Hematopoietic multipotent progenitor cell (in vitro differentiated cells): ENCODE measurements around the gene SLC4A9. TPM values are rescaled to one million over a fixed set of nuclear protein-coding genes. Genes with fewer than 3 reads are reported as not detected.

Experiments
- DNase-seq, 3 donors: peaks; one replicate each; pipeline ENCODE4 v3.0.0-alpha.2; 2011 to 2015; ENCODE audit warnings: low read depth in 2 of 3, low spot score in 2 of 3
- total RNA-seq: library from RNA; depleted of rRNA; stranded (reverse); fragments of >200 nt; gene quantifications from one replicate; pipeline ENCODE4 v1.2.3, GENCODE V29; 2012

Gene SLC4A9
- not detected for total RNA-seq

DNA sequence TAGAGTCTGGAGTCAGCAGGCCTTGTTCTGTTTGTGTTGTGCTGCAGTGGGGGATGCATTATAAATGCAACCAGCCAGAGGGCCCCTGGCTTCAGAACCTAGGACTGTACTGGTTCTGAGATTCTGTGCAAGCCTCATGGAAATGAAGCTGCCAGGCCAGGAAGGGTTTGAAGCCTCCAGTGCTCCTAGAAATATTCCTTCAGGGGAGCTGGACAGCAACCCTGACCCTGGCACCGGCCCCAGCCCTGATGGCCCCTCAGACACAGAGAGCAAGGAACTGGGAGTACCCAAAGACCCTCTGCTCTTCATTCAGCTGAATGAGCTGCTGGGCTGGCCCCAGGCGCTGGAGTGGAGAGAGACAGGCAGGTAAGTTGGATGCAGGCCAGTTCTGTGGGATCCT, at the start of gene SLC4A9:
Gene SLC4A9, plus strand, starts transcription at position 94 of the 400 bp plus-strand sequence. Its CDS starts 43 bp downstream, at position 137.
- DNase-seq, result no peak

DNA sequence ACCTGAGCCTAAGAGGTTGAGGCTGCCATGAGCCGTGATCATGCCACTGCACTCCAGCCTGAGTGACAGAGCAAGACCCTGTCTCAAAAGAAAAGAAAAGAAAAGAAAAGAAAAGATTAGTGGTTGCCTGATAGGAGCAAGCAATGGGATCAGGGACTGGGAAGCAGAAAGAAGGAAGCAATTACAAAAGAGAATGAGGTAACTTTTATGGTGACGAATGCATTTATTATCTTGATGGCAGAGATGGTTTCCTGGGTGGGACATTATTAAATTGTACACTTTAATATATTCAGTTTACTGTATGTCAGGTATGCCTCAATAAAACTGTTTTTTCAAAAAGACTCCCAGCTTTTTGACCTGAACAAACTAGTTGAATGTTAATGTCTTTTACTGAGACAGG, 49.6 kb upstream of the SLC4A9 start:
- DNase-seq, result no peak

DNA sequence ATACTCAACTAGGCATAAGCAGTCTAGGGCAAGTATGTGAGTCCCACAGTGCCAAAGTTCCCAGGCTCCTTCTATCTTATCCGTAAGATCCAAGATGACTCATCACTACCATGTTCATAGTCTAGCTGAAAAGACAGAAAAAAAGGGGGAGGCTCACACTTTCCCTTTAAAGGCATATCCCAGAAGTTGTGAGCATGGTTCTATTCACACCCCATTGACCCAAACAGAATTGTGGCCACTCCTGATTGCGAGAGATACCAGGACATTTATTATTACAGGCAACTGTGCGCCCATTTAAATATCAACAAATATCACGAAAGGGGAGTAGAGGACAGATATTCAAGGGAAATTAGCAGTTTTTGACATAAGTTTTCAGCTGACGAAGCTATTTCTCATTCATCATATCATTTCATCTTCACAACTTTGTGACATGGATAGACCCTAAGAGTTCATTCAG, 49.0 kb upstream of the SLC4A9 start:
- no peak for DNase-seq

- DNase-seq, result peak in 2 of 3 donors; percentile 9 to 17
Measured at GRCh38 chr5:140312067-140312790, 47.8 kb upstream of the SLC4A9 start.

DNA sequence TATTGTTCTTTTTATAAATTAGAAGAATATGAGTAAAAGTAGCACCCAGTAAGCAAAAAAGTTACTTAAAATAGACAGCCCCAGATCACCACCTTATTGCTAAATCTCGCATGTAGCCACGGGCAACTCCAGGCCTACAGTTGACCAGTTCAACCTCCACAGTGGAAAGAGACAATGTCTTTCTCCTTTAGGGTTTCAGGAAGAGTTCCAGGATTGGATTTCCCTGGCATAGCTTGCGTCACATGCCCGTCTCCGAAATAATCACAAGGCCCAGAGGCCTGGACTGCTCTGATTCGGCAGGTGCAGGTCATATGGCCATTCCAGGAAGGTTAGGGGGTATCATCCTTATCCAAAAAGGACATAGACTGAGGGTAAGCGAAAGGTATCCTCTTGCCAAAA, 47.2 kb upstream of the SLC4A9 start:
- DNase-seq, result no peak

DNA sequence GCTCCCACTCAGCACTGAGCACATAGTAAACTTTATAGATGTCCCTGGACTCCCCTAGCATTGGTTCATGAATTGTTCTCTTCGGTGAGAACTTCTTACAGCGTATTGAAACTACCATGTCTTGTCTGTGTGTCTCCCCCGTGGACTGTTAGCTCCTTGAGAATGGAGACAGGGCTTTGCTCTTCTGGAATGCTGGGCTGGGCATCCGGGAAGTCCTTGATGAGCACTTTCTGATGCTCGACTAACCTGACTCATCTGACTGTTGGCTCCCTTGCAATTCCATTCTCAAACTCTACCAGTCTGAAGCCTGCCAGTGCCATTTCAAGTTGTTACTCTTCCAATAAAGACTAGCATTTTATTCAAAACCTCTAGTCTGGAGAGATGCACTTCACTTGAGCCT, 42.1 kb upstream of the SLC4A9 start:
- no peak for DNase-seq

- no peak for DNase-seq
Measured at GRCh38 chr5:140318792-140319191, 41.2 kb upstream of the SLC4A9 start.

- DNase-seq, result no peak
Measured at GRCh38 chr5:140319833-140320232, 40.2 kb upstream of the SLC4A9 start.

DNA sequence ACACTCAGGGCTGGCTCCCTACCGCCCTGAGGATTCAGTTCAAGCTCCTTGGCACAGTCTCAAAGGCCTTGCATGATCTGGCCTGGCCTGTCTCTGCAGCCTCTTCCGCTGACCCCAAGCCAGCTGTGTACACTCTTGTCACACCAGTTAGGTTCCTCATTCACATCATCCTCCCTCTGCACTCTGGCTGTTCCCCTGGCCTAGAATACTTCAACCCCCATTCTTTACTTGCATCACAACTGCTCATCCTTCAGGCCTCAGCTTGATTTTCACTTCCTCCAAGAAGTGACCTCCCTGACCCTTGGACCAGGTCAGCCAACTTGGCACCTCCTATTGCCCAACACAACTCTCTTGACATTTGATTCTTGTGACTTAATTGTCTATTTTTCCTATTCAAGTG, 38.2 kb upstream of the SLC4A9 start:
- DNase-seq, result no peak

DNA sequence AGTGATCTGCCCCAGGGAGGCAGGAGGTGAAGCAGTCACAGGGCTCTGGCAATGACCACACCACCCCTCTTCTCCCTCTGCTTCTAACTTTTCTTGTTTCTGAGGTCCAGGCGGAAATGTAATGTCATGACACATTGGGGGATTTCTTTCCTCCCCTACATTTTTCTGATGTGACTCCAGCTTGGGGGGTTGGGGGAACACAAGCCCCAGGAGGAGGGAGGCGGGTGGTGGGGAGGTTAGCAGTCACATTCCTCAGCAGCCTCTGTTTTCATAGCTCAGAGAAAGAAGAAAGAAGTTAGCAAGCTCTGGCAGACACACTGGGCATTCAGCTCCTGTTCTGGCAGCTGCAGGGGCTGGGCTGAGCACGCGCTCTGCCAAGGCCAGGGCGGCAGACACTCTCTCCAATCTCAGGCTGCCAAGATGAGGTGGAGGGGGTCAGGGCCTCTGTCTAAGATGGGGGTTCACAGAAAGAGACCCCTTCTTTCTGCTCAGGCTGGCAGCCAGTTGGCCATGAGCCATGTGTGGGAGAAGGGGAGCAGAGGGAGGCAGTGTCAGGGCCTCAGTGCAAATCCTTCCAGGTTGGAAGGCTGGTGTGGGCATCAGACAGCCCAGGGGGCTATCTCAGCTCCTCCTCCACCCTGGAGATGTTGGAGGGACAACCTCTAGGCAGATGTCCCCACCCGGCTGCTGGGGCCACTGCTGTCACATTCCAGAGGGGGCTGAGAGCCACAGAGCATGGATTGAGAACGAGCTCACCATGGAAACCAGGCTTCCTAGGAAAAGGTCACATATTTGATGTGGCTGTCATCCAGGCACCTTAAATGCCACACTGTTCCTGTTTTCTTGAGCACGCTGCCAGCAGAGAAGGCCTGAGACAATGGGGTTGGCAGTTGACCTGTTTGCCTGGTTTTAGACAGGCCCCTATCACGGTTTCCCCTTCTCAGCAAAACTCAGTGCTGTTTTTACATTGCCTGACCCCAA, 37.0 kb upstream of the SLC4A9 start:
- DNase-seq, result no peak

- no peak for DNase-seq
Measured at GRCh38 chr5:140324041-140324600, 35.9 kb upstream of the SLC4A9 start.

GRCh38 chr5:140324617-140325241, 35.3 kb upstream of the SLC4A9 start:
- no peak for DNase-seq

DNA sequence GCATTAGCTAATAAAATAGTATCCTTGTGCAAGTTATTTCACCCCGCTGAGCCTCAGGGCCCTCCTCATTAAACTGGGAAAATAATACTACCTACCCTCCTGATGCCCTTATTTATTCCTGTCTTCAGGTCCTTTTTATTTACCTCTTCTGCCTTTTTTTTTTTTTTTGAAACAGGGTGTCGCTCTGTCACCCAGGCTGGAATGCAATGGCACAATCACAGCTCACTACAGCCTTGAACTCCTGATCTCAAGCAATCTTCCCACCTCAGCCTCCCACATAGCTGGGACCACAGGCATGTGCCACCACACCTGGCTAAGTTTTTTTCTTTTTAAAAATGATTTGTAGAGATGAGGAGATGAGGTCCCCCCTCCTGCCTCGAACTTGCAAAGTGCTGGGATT, 34.5 kb upstream of the SLC4A9 start:
- no peak for DNase-seq

- DNase-seq, result no peak
Measured at GRCh38 chr5:140327589-140327988, 32.4 kb upstream of the SLC4A9 start.

DNA sequence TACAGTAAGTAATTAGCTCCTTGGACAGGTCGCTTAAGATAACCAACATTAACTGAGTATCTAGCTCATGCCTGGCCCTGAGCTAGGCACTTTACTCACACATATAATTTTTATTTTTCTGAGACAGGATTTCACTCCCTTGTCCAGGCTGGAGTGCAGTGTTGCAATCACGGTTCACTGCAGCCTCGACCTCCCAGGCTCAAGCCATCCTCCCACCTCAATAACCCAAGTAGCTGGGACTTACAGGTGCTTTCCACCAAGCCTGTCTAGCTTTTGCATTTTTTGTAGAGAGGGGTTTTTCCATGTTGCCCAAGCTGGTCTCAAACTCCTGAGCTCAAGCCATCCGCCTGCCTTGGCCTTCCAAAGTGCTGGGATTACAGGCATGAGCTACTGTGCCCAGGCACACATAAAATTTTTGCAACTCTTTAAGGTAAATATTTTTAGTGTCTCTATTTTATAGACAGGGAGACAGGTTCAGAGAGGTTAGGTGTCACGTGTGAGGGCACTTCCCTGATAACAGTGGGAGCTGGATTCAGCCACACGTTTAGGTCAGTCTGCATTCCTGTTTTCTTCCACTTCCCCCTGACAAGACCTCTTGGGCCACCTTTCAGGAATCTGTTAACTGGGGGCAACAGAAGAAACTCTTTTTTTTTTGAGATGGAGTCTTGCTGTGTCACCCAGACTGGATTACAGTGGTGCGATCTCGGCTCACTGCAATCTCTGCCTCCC, 31.8 kb upstream of the SLC4A9 start:
- DNase-seq, result no peak

DNA sequence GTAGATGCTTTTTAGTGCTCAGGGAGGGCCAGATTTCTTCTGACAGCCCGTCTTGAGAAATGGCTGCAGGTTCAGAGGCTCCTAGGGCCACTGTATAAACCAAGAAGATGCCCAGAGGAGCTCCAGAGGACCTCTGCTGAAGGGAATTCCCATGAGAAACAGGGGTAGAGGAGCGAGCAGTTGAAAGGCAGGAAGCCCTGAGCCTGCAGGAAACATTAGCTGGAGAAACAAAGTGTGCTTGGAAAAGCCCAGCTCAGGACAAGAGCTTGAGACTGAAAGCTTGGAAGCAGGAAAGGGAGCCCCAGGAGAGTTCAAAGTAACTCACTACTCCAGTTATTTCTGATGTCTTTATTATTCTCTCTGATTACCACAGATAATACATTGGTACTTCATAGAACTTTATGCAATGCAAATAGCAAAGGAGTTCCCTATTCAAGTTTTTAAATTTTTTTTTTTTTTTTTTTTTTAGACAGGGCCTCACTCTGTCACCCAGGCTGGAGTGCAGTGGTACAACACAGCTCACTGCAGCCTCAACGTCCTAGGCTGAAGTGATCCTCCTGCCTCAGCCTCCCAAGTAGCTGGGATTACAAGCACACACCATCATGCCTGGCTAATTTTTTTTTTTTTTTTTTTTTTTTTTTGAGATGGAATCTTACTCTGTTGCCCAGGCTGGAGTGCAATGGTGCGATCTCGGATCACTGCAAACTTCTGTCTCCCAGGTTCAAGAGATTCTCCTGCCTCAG, 30.1 kb upstream of the SLC4A9 start:
- DNase-seq, result no peak

DNA sequence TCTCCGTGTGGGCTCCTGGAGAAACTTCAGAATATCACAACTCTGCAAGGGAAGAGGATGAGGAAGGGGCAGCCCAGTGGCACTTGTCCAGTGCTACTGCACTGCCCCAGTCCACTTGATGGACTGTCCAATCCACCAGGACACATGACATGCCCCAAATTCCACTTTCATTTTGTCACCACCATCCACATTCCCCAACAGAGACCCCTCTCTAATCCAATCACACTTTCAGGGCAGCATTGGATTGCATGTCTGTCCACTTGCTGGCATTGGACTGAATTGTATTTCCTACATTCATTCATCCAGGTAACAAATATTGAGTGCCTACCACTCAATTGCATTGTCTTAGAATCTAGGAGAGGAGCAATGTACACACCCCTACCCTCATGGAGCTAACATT, 28.4 kb upstream of the SLC4A9 start:
- DNase-seq, result no peak

GRCh38 chr5:140336388-140336787, 23.6 kb upstream of the SLC4A9 start:
- DNase-seq, result no peak

- DNase-seq, result no peak
Measured at GRCh38 chr5:140337880-140338279, 22.1 kb upstream of the SLC4A9 start.

GRCh38 chr5:140338336-140338735, 21.7 kb upstream of the SLC4A9 start:
- DNase-seq, result no peak
